HEK293T (cell line): Measurements from ENCODE around the gene DIDO1.

Source experiments
- ELF4 ChIP-seq: fragments of 450-650 bp; IDR thresholded peaks from 2 replicates; pipeline ENCODE4 v1.6.1; 2017; ENCODE audit warnings: antibody characterized with exemption
- FOXA1 ChIP-seq: fragments of 450-650 bp; IDR thresholded peaks from 2 replicates; pipeline ENCODE4 v1.6.1; 2016; ENCODE audit warnings: mild to moderate bottlenecking
- L3MBTL2 ChIP-seq: fragments of 450-650 bp; conservative IDR thresholded peaks from 2 replicates; pipeline ENCODE4 v1.6.1; 2016; ENCODE audit warnings: mild to moderate bottlenecking
- NFRKB ChIP-seq: fragments of 450-650 bp; IDR thresholded peaks from 2 replicates; pipeline ENCODE4 v1.6.1; 2016; ENCODE audit warnings: mild to moderate bottlenecking, moderate library complexity
- SP1 ChIP-seq: fragments of 450-650 bp; IDR thresholded peaks from 2 replicates; pipeline ENCODE4 v1.6.1; 2017

DNA sequence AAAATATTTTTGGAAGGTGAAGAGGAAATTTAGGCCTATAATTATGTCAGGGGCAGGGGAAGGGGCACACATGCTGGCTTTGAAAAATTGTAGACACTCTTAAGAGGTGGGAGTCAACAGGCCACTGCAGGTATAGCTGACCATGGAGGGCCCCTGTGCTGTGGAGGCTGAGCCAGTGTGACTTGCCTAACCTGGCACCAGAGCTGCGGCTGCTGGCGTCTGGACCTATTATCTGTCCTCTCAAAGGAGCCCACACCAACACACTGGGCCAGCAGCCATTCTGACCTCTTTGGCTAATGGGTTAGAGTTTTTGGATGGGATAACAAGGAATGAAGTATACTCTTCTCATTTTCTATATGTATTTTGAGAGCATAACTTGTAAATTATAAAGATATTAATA is 16.2 kb upstream of the DIDO1 start:
- no peak for TF ChIP-seq NFRKB
- no peak for TF ChIP-seq L3MBTL2
- TF ChIP-seq SP1: no peak
- TF ChIP-seq FOXA1: no peak
- no peak for TF ChIP-seq ELF4
